ENCODE measurements around the gene TANK. TPM values are rescaled to one million over a fixed set of nuclear protein-coding genes. Genes with fewer than 3 reads are reported as not detected.

The TANK gene
- total and polyA plus RNA-seq, 2 donors (not counting 3 experiments of a cell fraction or from before 2014, with no cell fraction given): 33.3 to 83.2 TPM

DNA sequence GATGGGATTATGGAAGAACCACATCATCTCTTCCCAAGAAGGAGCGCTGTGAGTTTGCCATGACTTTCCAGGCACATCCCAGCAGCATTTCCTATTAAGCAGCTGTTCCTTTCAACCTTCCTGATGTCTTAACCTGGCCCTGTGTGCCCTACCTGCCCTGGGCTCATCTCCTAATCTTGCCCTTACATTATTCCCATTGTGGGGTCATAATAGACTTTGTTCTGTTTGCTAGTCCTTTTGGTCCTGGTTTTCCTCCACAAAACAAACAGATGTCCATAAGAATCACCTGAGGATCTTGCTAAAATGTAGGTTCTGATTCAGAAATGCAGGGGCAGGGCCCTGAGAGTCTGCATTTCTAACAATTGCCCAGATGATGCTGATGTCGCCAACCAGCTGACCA lies 38.6 kb upstream of the TANK start:
- H3K4me2 ChIP-seq (ENCODE audit: insufficient read depth, low read length): no peak overlapping the region
- H3K9ac ChIP-seq (replicated peaks; ENCODE audit: extremely low read depth, insufficient read depth, low read length): no peak overlapping the region
- H3K9me1 ChIP-seq (replicated peaks; ENCODE audit: control insufficient read depth, extremely low read depth, insufficient read depth, low read length): no peaks in the 10 kb centered on the region
- peaks cover 27% of the 10 kb centered on the region for H3K4me1 ChIP-seq (ENCODE audit: control insufficient read depth, extremely low read depth, insufficient read depth, low read length)
- H3K9me3 ChIP-seq (replicated peaks; ENCODE audit: control insufficient read depth, insufficient read depth, low read length): no peaks in the 10 kb centered on the region
- H2AFZ ChIP-seq (ENCODE audit: low read depth, low read length): peak overlapping the region; percentile 0
- H4K20me1 ChIP-seq (replicated peaks; ENCODE audit: control insufficient read depth, extremely low read depth, insufficient read depth, low read length): no peaks in the 10 kb centered on the region
- no peaks in the 10 kb centered on the region for H3K79me2 ChIP-seq (ENCODE audit: control insufficient read depth, insufficient read depth, low read length)
- no peaks in the 10 kb centered on the region for H3K27me3 ChIP-seq (ENCODE audit: control insufficient read depth in 2 of 2, insufficient read depth in 2 of 2, low read length in 2 of 2)
- no peak overlapping the region for H3K27ac ChIP-seq (ENCODE audit: insufficient read depth, low read depth, low read length)
- intact Hi-C loops (cut with micrococcal nuclease) (loop anchor here (2.0 to 5.0 kb wide), 2 partner anchors 19 to 41 kb away; partner anchors contain the start of gene TANK), dilution Hi-C loops (cut with MboI; ENCODE audit: extremely low pct_ligation_motif_present, low sequenced_read_pairs) (no loop called here)
- ChIA-PET POLR2A (no interaction called here), CTCF (interaction anchor here (1.4 to 1.7 kb wide), 2 partner anchors 14 to 17 kb away, joined by 4 to 6 read pairs; no protein-coding TSS in a partner anchor)
- no TSS peak for BruUV-seq (replicated peaks)
- TF ChIP-seq GATA2 (IDR thresholded peaks at IDR 0.05; ENCODE audit: insufficient read depth, insufficient read length, low read depth, low read length) (no peak), MYC (IDR thresholded peaks at IDR 0.05; ENCODE audit: low read depth, low read length) (no peak), POLR2A (IDR thresholded peaks at IDR 0.05; ENCODE audit: low read depth, low read length) (no peak), EZH2 (IDR thresholded peaks at IDR 0.05; ENCODE audit: borderline replicate concordance, low read depth, low read length, severe bottlenecking) (no peak), POLR2AphosphoS5 (IDR thresholded peaks at IDR 0.05; ENCODE audit: insufficient read depth, low read depth, low read length) (no peak), FOS (IDR thresholded peaks at IDR 0.05; ENCODE audit: borderline replicate concordance, insufficient read depth, low read length) (no peak), JUN (IDR thresholded peaks at IDR 0.05; ENCODE audit: borderline replicate concordance, insufficient read depth, insufficient read length, low read depth) (no peak)
- TF ChIP-seq, protein P1, sequence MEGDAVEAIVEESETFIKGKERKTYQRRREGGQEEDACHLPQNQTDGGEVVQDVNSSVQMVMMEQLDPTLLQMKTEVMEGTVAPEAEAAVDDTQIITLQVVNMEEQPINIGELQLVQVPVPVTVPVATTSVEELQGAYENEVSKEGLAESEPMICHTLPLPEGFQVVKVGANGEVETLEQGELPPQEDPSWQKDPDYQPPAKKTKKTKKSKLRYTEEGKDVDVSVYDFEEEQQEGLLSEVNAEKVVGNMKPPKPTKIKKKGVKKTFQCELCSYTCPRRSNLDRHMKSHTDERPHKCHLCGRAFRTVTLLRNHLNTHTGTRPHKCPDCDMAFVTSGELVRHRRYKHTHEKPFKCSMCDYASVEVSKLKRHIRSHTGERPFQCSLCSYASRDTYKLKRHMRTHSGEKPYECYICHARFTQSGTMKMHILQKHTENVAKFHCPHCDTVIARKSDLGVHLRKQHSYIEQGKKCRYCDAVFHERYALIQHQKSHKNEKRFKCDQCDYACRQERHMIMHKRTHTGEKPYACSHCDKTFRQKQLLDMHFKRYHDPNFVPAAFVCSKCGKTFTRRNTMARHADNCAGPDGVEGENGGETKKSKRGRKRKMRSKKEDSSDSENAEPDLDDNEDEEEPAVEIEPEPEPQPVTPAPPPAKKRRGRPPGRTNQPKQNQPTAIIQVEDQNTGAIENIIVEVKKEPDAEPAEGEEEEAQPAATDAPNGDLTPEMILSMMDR (IDR thresholded peaks at IDR 0.05; ENCODE audit: extremely low read depth in 1 of 2, insufficient read depth in 1 of 2, low read depth in 1 of 2, low read length in 2 of 2): no peak
- TF ChIP-seq, protein P2, sequence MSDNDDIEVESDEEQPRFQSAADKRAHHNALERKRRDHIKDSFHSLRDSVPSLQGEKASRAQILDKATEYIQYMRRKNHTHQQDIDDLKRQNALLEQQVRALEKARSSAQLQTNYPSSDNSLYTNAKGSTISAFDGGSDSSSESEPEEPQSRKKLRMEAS (IDR thresholded peaks at IDR 0.05; ENCODE audit: insufficient read depth, insufficient read length): no peak
- DNase-seq (ENCODE audit: low read depth, low spot score) (no peak), FAIRE-seq (no peak)
- H3K36me3 ChIP-seq (ENCODE audit: control insufficient read depth in 2 of 2, extremely low read depth in 1 of 2, insufficient read depth in 2 of 2, low read length in 2 of 2): no peaks in the 10 kb centered on the region
- H3K4me3 ChIP-seq (replicated peaks in 1 of 3; ENCODE audit: insufficient read depth in 1 of 3, low read depth in 1 of 3, low read length in 3 of 3): no peak overlapping the region
